Upper lobe of left lung (tissue), 4 donors: Measurements from ENCODE around the gene BANP.
"Not testable (repeated sequence)": the region's sequence is repeated elsewhere in the genome, so short reads cannot be mapped to it uniquely, and the experiment has no call there.

Experiments
- EP300 ChIP-seq, 4 donors: sonication (generic); formaldehyde crosslinking; IDR thresholded peaks; one replicate each; pipeline ENCODE4 v1.5.1; 2017; ENCODE audit warnings: antibody characterized with exemption in 4 of 4, control low read depth in 2 of 4
- POLR2A ChIP-seq, 4 donors: fragments of 450-650 bp; IDR thresholded peaks; one replicate each; pipeline ENCODE4 v1.5.1; 2016 to 2017; ENCODE audit warnings: antibody characterized with exemption in 4 of 4, mild to moderate bottlenecking in 2 of 4
- POLR2AphosphoS5 ChIP-seq, 2 donors: sonication (generic); formaldehyde crosslinking; IDR thresholded peaks; one replicate each; pipeline ENCODE4 v1.5.1; 2017; ENCODE audit warnings: antibody characterized with exemption in 2 of 2
- TF ChIP-seq, protein P1 (sequence below), 6 experiments: fragments of 450-650 bp in 4 of 6; fragments of 200-600 bp in 2 of 6; sonication (generic) in 2 of 6; IDR thresholded peaks; one replicate each; pipeline ENCODE4 v1.5.1; 2016 to 2019; ENCODE audit warnings: antibody characterized with exemption in 6 of 6

DNA sequence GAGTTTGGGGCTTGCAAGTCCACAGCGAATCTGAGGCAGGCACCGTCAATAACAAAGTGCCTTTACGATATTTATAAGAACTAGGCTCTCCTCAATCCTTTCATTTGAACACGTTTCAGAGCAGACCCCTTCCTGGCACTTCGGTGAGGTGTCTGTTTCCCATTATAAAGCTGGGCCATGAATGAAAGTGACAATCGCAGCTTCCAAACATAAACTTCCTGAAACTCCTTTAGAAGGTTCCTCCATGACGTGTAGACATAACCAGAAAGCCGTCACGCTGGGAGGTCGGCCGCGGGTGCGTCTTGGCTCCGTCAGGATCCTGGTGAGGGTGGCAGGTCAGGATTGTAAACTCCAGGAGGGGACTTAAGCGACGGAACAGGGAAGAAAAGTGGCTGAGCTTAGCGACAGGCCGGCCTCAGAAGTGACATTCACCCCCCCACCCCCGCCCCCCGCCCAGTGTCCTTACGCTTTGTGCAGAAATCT, 150.4 kb downstream of the BANP start:
- TF ChIP-seq, protein P1, sequence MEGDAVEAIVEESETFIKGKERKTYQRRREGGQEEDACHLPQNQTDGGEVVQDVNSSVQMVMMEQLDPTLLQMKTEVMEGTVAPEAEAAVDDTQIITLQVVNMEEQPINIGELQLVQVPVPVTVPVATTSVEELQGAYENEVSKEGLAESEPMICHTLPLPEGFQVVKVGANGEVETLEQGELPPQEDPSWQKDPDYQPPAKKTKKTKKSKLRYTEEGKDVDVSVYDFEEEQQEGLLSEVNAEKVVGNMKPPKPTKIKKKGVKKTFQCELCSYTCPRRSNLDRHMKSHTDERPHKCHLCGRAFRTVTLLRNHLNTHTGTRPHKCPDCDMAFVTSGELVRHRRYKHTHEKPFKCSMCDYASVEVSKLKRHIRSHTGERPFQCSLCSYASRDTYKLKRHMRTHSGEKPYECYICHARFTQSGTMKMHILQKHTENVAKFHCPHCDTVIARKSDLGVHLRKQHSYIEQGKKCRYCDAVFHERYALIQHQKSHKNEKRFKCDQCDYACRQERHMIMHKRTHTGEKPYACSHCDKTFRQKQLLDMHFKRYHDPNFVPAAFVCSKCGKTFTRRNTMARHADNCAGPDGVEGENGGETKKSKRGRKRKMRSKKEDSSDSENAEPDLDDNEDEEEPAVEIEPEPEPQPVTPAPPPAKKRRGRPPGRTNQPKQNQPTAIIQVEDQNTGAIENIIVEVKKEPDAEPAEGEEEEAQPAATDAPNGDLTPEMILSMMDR (IDR thresholded peaks at IDR 0.05) = not testable (repeated sequence)
- not testable (repeated sequence) for TF ChIP-seq POLR2A, POLR2AphosphoS5, EP300 (IDR thresholded peaks at IDR 0.05)
